Osteoblast (primary cell): ENCODE results near the gene E2F4. TPM values are rescaled to one million over a fixed set of nuclear protein-coding genes. Genes with fewer than 3 reads are reported as not detected.

Experiments used
- DNase-seq: peaks from one replicate; pipeline ENCODE4 v3.0.0; 2011; ENCODE audit warnings: low spot score, mixed read lengths; ENCODE audit not compliant: insufficient read length; ENCODE audit errors: missing footprints
- H2AFZ ChIP-seq: 2 replicates; pipeline ENCODE4 v1.6.0; 2011; ENCODE audit warnings: mild to moderate bottlenecking, low read length
- H3K27ac ChIP-seq: 2 replicates; pipeline ENCODE4 v1.5.1; 2011; ENCODE audit warnings: mild to moderate bottlenecking, low read depth, low read length, moderate library complexity
- H3K27me3 ChIP-seq: 2 replicates; pipeline ENCODE4 v1.6.0; 2012; ENCODE audit warnings: mild to moderate bottlenecking, control low read depth, inconsistent platforms, low read length, moderate library complexity; ENCODE audit not compliant: insufficient read depth
- H3K36me3 ChIP-seq: 2 replicates; pipeline ENCODE4 v1.5.1; 2011; ENCODE audit warnings: mild to moderate bottlenecking, low read length, control low read depth, moderate library complexity; ENCODE audit not compliant: insufficient read depth
- H3K4me1 ChIP-seq: 2 replicates; pipeline ENCODE4 v1.5.1; 2011; ENCODE audit warnings: mild to moderate bottlenecking, low read length, control low read depth, moderate library complexity; ENCODE audit not compliant: insufficient read depth
- H3K4me2 ChIP-seq: 2 replicates; pipeline ENCODE4 v1.6.0; 2011; ENCODE audit warnings: mild to moderate bottlenecking, low read length; ENCODE audit not compliant: insufficient read depth
- H3K4me3 ChIP-seq: fragments of 200-600 bp; sonication (generic); 3 replicates; pipeline ENCODE4 v1.5.1; 2012; ENCODE audit warnings: mild to moderate bottlenecking, low read length, inconsistent platforms; ENCODE audit not compliant: insufficient read depth
- H3K79me2 ChIP-seq: 2 replicates; pipeline ENCODE4 v1.6.0; 2012; ENCODE audit warnings: mild to moderate bottlenecking, low read length, control low read depth, inconsistent platforms; ENCODE audit not compliant: insufficient read depth
- H3K9me3 ChIP-seq: 2 replicates; pipeline ENCODE4 v1.5.1; 2011; ENCODE audit warnings: low read depth, low read length, control low read depth
- H4K20me1 ChIP-seq: 2 replicates; pipeline ENCODE4 v1.6.0; 2012; ENCODE audit warnings: mild to moderate bottlenecking, low read length, control low read depth; ENCODE audit not compliant: insufficient read depth
- CTCF ChIP-seq: IDR thresholded peaks from 2 replicates; pipeline ENCODE4 v1.5.1; 2011; ENCODE audit warnings: mild to moderate bottlenecking, low read depth, low read length, moderate library complexity; ENCODE audit errors: extremely low read depth
- total RNA-seq: library from RNA; depleted of rRNA; stranded (reverse); fragments of >200 nt; gene quantifications from 2 replicates; pipeline ENCODE4 v1.2.3, GENCODE V29; 2012

E2F4 gene
- total RNA-seq, 1 donor, result 56.5 TPM

- H3K27ac ChIP-seq, result no peak overlapping the region
- peaks cover 11% of the 10 kb centered on the region for H4K20me1 ChIP-seq
- peak overlapping the region; percentile 1 for H3K4me3 ChIP-seq
- peak overlapping the region; percentile 98 for H3K4me2 ChIP-seq
- no peak for TF ChIP-seq CTCF
- DNase-seq, result no peak
- no peaks in the 10 kb centered on the region for H3K27me3 ChIP-seq
- peaks cover 11% of the 10 kb centered on the region for H3K79me2 ChIP-seq
- H3K9me3 ChIP-seq, result no peaks in the 10 kb centered on the region
- peaks cover 47% of the 10 kb centered on the region for H3K4me1 ChIP-seq
- no peaks in the 10 kb centered on the region for H3K36me3 ChIP-seq
- no peak overlapping the region for H2AFZ ChIP-seq
These were observed 6.3 kb upstream of the E2F4 start for GRCh38 chr16:67185651-67186134.

GRCh38 chr16:67186550-67186950, 5.4 kb upstream of the E2F4 start:
- no peaks in the 10 kb centered on the region for H3K9me3 ChIP-seq
- peaks cover 11% of the 10 kb centered on the region for H3K79me2 ChIP-seq
- no peak overlapping the region for H3K27ac ChIP-seq
- H2AFZ ChIP-seq, result no peak overlapping the region
- peak overlapping the region; percentile 37 for H3K4me3 ChIP-seq
- DNase-seq, result peak; percentile 93
- peak overlapping the region; percentile 46 for H3K4me2 ChIP-seq
- no peaks in the 10 kb centered on the region for H3K27me3 ChIP-seq
- H3K36me3 ChIP-seq, result no peaks in the 10 kb centered on the region
- peaks cover 4% of the 10 kb centered on the region for H4K20me1 ChIP-seq
- H3K4me1 ChIP-seq, result peaks cover 47% of the 10 kb centered on the region
- TF ChIP-seq CTCF, result no peak

- Histone ChIP-seq H3K4me2 (no peak overlapping the region), H3K27ac (no peak overlapping the region), H3K36me3 (no peaks in the 10 kb centered on the region), H4K20me1 (peaks cover 4% of the 10 kb centered on the region), H3K27me3 (no peaks in the 10 kb centered on the region), H3K79me2 (peaks cover 12% of the 10 kb centered on the region), H2AFZ (no peak overlapping the region), H3K4me3 (no peak overlapping the region), H3K9me3 (no peaks in the 10 kb centered on the region), H3K4me1 (peaks cover 44% of the 10 kb centered on the region)
- DNase-seq, result no peak
- TF ChIP-seq CTCF, result no peak
These were observed 4.6 kb upstream of the E2F4 start for GRCh38 chr16:67187175-67187890.

GRCh38 chr16:67188323-67188722, 3.6 kb upstream of the E2F4 start:
- Histone ChIP-seq H3K9me3 (no peaks in the 10 kb centered on the region), H3K4me3 (no peak overlapping the region), H3K36me3 (no peaks in the 10 kb centered on the region), H3K27ac (no peak overlapping the region), H4K20me1 (peaks cover 14% of the 10 kb centered on the region), H3K79me2 (peaks cover 14% of the 10 kb centered on the region), H3K4me2 (no peak overlapping the region), H2AFZ (no peak overlapping the region), H3K27me3 (no peaks in the 10 kb centered on the region), H3K4me1 (peaks cover 43% of the 10 kb centered on the region)
- no peak for TF ChIP-seq CTCF
- no peak for DNase-seq
